HepG2 (cell line): Measurements from ENCODE around the gene DNMT3A. TPM values are rescaled to one million over a fixed set of nuclear protein-coding genes. Genes with fewer than 3 reads are reported as not detected.
A peak's percentile ranks its signal among the peaks of the same experiment; 100 is the strongest.

ENCODE experiments used
- ARNT2 ChIP-seq: sonication (generic); formaldehyde crosslinking; IDR thresholded peaks from 2 replicates; pipeline ENCODE4 v1.8.0; 2022; ENCODE audit warnings: mild to moderate bottlenecking, low read depth, missing genetic modification reagents, moderate library complexity
- DNMT3B ChIP-seq: conservative IDR thresholded peaks from 2 replicates; pipeline ENCODE4 v1.6.1; 2016; ENCODE audit warnings: missing biosample characterization, control low read depth
- FOXO4 ChIP-seq: sonication (generic); formaldehyde crosslinking; conservative IDR thresholded peaks from 2 replicates; pipeline ENCODE4 v1.8.1; 2023; ENCODE audit warnings: missing genetic modification reagents
- HDAC2 ChIP-seq: sonication (generic); formaldehyde crosslinking; IDR thresholded peaks from 2 replicates; pipeline ENCODE4 v1.4.0; 2020; ENCODE audit warnings: missing genetic modification reagents
- IKZF5 ChIP-seq: IDR thresholded peaks from 2 replicates; pipeline ENCODE4 v1.6.1; 2018; ENCODE audit warnings: missing genetic modification reagents, mild to moderate bottlenecking, missing compliant biosample characterization
- KLF16 ChIP-seq, 2 experiments: sonication (generic) in 1 of 2; formaldehyde crosslinking in 1 of 2; IDR thresholded peaks; 2 replicates each; pipeline versions ENCODE4 v1.6.1 to v1.8.0; 2016 to 2023; ENCODE audit warnings: missing genetic modification reagents in 2 of 2, missing compliant biosample characterization in 1 of 2
- MEF2D ChIP-seq: sonication (generic); formaldehyde crosslinking; IDR thresholded peaks from 2 replicates; pipeline ENCODE4 v1.5.1; 2020; ENCODE audit warnings: mild to moderate bottlenecking, missing genetic modification reagents
- NFAT5 ChIP-seq: sonication (generic); formaldehyde crosslinking; IDR thresholded peaks from 2 replicates; pipeline ENCODE4 v1.4.0; 2020; ENCODE audit warnings: missing genetic modification reagents
- PLSCR1 ChIP-seq: sonication (generic); formaldehyde crosslinking; IDR thresholded peaks from 2 replicates; pipeline ENCODE4 v1.5.0; 2020; ENCODE audit warnings: missing genetic modification reagents, mild to moderate bottlenecking, borderline replicate concordance
- PRPF4 ChIP-seq: fragments of 200-400 bp; formaldehyde crosslinking; IDR thresholded peaks from 2 replicates; pipeline ENCODE4 v1.6.1; 2016; ENCODE audit warnings: low read length, low read depth; ENCODE audit not compliant: poor library complexity, severe bottlenecking
- SALL2 ChIP-seq: sonication (generic); formaldehyde crosslinking; IDR thresholded peaks from 2 replicates; pipeline ENCODE4 v1.8.1; 2023; ENCODE audit warnings: mild to moderate bottlenecking, missing genetic modification reagents, inconsistent platforms
- STAT6 ChIP-seq: sonication (generic); formaldehyde crosslinking; IDR thresholded peaks from 2 replicates; pipeline ENCODE4 v1.4.0; 2020; ENCODE audit warnings: missing genetic modification reagents, mild to moderate bottlenecking, borderline replicate concordance
- YEATS2 ChIP-seq: sonication (generic); formaldehyde crosslinking; IDR thresholded peaks from 2 replicates; pipeline ENCODE4 v1.4.0; 2020; ENCODE audit warnings: missing genetic modification reagents, borderline replicate concordance
- ZFP37 ChIP-seq: sonication (generic); formaldehyde crosslinking; IDR thresholded peaks from 2 replicates; pipeline ENCODE4 v1.4.0; 2020; ENCODE audit warnings: missing genetic modification reagents, borderline replicate concordance
- ZNF12 ChIP-seq: sonication (generic); formaldehyde crosslinking; IDR thresholded peaks from 2 replicates; pipeline ENCODE4 v1.5.0; 2020; ENCODE audit warnings: missing genetic modification reagents
- ZNF205 ChIP-seq: IDR thresholded peaks from 2 replicates; pipeline ENCODE4 v1.6.1; 2018; ENCODE audit warnings: missing biosample characterization, missing genetic modification reagents
- ZNF350 ChIP-seq: sonication (generic); formaldehyde crosslinking; IDR thresholded peaks from 2 replicates; pipeline ENCODE4 v1.4.0; 2020; ENCODE audit warnings: mild to moderate bottlenecking, low read depth, missing genetic modification reagents, borderline replicate concordance
- ZNF557 ChIP-seq: sonication (generic); formaldehyde crosslinking; IDR thresholded peaks from 2 replicates; pipeline ENCODE4 v1.4.0; 2020; ENCODE audit warnings: missing genetic modification reagents
- polyA plus RNA-seq, 8 experiments: library from polyadenylated mRNA; depleted of rRNA in 3 of 8; stranded (reverse) in 7 of 8; unstranded in 1 of 8; fragments of >200 nt; fragmentation: Illumina TruSeq in 4 of 8; extraction: Trizol in 4 of 8; gene quantifications; 2 replicates each; pipeline versions ENCODE4 v1.2.1 to v1.2.3, GENCODE V29; 2011 to 2016; ENCODE audit warnings: low read depth in 4 of 8, missing spikeins in 1 of 8, mixed read lengths in 1 of 8; ENCODE audit not compliant: insufficient read depth in 1 of 8
- total RNA-seq, 5 experiments: library from RNA; depleted of rRNA; stranded (reverse); fragments of >200 nt; fragmentation: Illumina TruSeq; extraction: Trizol; gene quantifications; 2 replicates each; pipeline ENCODE4 v1.2.3, GENCODE V29; 2016; ENCODE audit warnings: low read depth in 1 of 5

DNMT3A gene
- total and polyA plus RNA-seq, 2 of the 13 experiments (the other 11 are each of a cell fraction or from before 2014, with no cell fraction given): 14.7 to 29.1 TPM

GRCh38 chr2:25362049-25362433, 20.3 kb upstream of the DNMT3A start (continued):
- TF ChIP-seq ZNF350 (CRISPR knock-in tag) (peak; percentile 34; the same call in 1 of the 2 replicates), ZNF12 (CRISPR knock-in tag) (no peak), KLF16 (CRISPR knock-in tag; IDR thresholded peaks at IDR 0.05) (peak in 1 of 2 experiments; percentile 59; a peak in 2 of 4 replicates), PLSCR1 (CRISPR knock-in tag) (no peak), HDAC2 (CRISPR knock-in tag) (peak; percentile 46; the same call in 1 of the 2 replicates), MEF2D (CRISPR knock-in tag) (peak; percentile 36; the same call in 1 of the 2 replicates), ZFP37 (CRISPR knock-in tag) (peak; percentile 75; the same call in 1 of the 2 replicates), DNMT3B (CRISPR knock-in tag) (0 out of 2 replicates have a peak, but pooled peaks have one; percentile 76), NFAT5 (0 out of 2 replicates have a peak, but pooled peaks have one; percentile 49), YEATS2 (CRISPR knock-in tag) (peak; percentile 65; the same call in 1 of the 2 replicates), ZNF205 (CRISPR knock-in tag) (0 out of 2 replicates have a peak, but pooled peaks have one; percentile 27), STAT6 (CRISPR knock-in tag) (peak; percentile 46; the same call in 1 of the 2 replicates), SALL2 (CRISPR knock-in tag) (peak; percentile 74; the same call in 1 of the 2 replicates), FOXO4 (CRISPR knock-in tag) (no peak), PRPF4 (no peak), ZNF557 (CRISPR knock-in tag) (0 out of 2 replicates have a peak, but pooled peaks have one; percentile 37), ARNT2 (peak; percentile 12; the same call in 1 of the 2 replicates), IKZF5 (CRISPR knock-in tag) (peak; percentile 40; the same call in 1 of the 2 replicates)
